Measurements from ENCODE around the gene DAD1.

Gene DAD1

GRCh38 chr14:22610931-22611330 is 21.9 kb upstream of the DAD1 start:
- H3K4me3 ChIP-seq (ENCODE audit: low read depth, low read length), result no peak overlapping the region
- no peak for TF ChIP-seq CTCF (IDR thresholded peaks at IDR 0.05; ENCODE audit: borderline replicate concordance, insufficient read depth, low read depth, low read length)

GRCh38 chr14:22607291-22607690 is 18.3 kb upstream of the DAD1 start:
- TF ChIP-seq CTCF (IDR thresholded peaks at IDR 0.05; ENCODE audit: borderline replicate concordance, insufficient read depth, low read depth, low read length), result no peak

GRCh38 chr14:22606380-22606779 is 17.4 kb upstream of the DAD1 start:
- no peak overlapping the region for H3K4me3 ChIP-seq (ENCODE audit: low read depth, low read length)
- no peak for TF ChIP-seq CTCF (IDR thresholded peaks at IDR 0.05; ENCODE audit: borderline replicate concordance, insufficient read depth, low read depth, low read length)

More at GRCh38 chr14:22607291-22607690, 18.3 kb upstream of the DAD1 start:
- no peak overlapping the region for H3K4me3 ChIP-seq (ENCODE audit: low read depth, low read length)

- no peak for TF ChIP-seq CTCF (IDR thresholded peaks at IDR 0.05; ENCODE audit: borderline replicate concordance, insufficient read depth, low read depth, low read length)
- no peak overlapping the region for H3K4me3 ChIP-seq (ENCODE audit: low read depth, low read length)
Measured at GRCh38 chr14:22602862-22603261, 13.8 kb upstream of the DAD1 start.

- no peak overlapping the region for H3K4me3 ChIP-seq (ENCODE audit: low read depth, low read length)
- no peak for TF ChIP-seq CTCF (IDR thresholded peaks at IDR 0.05; ENCODE audit: borderline replicate concordance, insufficient read depth, low read depth, low read length)
Measured at GRCh38 chr14:22601996-22602395, 13.0 kb upstream of the DAD1 start.

GRCh38 chr14:22601456-22601855 is 12.4 kb upstream of the DAD1 start:
- no peak overlapping the region for H3K4me3 ChIP-seq (ENCODE audit: low read depth, low read length)
- no peak for TF ChIP-seq CTCF (IDR thresholded peaks at IDR 0.05; ENCODE audit: borderline replicate concordance, insufficient read depth, low read depth, low read length)

- no peak for TF ChIP-seq CTCF (IDR thresholded peaks at IDR 0.05; ENCODE audit: borderline replicate concordance, insufficient read depth, low read depth, low read length)
- H3K4me3 ChIP-seq (ENCODE audit: low read depth, low read length), result no peak overlapping the region
Measured at GRCh38 chr14:22600027-22600426, 11.0 kb upstream of the DAD1 start.

All from GM12875 (cell line).